ENCODE data around the gene FRAT2. TPM values are rescaled to one million over a fixed set of nuclear protein-coding genes. Genes with fewer than 3 reads are reported as not detected.

Gene FRAT2
- total and polyA plus RNA-seq, 2 of the 13 experiments (the other 11 are each of a cell fraction or from before 2014, with no cell fraction given) = 7.2 to 14.1 TPM

DNA sequence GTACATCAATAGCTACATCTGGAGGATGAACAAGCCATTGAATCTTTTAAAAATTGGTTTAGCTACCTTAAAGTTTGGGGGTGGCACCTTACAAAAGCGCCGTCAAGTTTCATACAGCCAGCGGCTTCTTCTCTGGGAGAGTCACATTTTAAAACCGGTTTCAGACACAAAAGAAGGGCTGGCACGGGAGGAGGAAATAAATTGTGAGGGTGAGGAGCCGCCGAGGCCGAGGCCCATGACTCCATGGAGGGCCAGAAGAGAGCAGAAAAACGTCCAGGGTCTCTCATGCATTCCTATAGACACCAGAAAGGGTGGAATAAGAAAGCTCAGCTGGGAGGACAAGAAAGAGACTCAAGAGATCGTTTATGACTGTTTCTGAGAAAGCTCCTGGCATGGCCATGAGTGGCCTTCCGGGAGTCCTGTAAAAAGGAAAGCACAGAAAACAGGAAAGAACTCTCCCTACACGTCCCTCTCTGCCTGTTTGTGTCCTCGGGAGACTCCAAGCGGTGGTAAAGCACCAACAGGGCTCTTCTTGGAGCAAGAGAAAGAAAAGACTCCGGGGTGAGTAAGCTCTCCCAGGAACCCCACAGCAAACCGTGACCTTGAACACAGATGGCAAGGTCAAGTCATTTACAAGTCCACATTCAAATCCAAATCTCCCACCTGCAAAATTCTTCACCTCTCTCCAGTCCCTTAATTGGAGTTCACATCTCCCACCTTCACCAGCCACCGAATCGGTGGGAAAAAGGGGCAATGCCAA, 1.8 kb downstream of the FRAT2 start (continued):
- TF ChIP-seq ZNF784 (CRISPR knock-in tag; IDR thresholded peaks at IDR 0.05; ENCODE audit: borderline replicate concordance) (0 out of 2 replicates have a peak, but pooled peaks have one; percentile 9), TIGD3 (CRISPR knock-in tag; IDR thresholded peaks at IDR 0.05; ENCODE audit: borderline replicate concordance) (no peak), STAG1 (CRISPR knock-in tag; IDR thresholded peaks at IDR 0.05) (peak; percentile 74), ETV5 (CRISPR knock-in tag; IDR thresholded peaks at IDR 0.05; ENCODE audit: borderline replicate concordance) (peak; percentile 55; the same call in 1 of the 2 replicates), POLR2G (IDR thresholded peaks at IDR 0.05; ENCODE audit: low read depth, low read length) (peak; percentile 45; the same call in 1 of the 2 replicates), HNRNPLL (IDR thresholded peaks at IDR 0.05; ENCODE audit: low read depth, low read length, poor library complexity, severe bottlenecking) (no peak), ZNF24 (IDR thresholded peaks at IDR 0.05) (no peak), ZNF574 (CRISPR knock-in tag; IDR thresholded peaks at IDR 0.05) (peak; percentile 40; the same call in 1 of the 2 replicates), IRF1 (CRISPR knock-in tag; IDR thresholded peaks at IDR 0.05; ENCODE audit: low read depth) (no peak)
- TF ChIP-seq, protein P1, sequence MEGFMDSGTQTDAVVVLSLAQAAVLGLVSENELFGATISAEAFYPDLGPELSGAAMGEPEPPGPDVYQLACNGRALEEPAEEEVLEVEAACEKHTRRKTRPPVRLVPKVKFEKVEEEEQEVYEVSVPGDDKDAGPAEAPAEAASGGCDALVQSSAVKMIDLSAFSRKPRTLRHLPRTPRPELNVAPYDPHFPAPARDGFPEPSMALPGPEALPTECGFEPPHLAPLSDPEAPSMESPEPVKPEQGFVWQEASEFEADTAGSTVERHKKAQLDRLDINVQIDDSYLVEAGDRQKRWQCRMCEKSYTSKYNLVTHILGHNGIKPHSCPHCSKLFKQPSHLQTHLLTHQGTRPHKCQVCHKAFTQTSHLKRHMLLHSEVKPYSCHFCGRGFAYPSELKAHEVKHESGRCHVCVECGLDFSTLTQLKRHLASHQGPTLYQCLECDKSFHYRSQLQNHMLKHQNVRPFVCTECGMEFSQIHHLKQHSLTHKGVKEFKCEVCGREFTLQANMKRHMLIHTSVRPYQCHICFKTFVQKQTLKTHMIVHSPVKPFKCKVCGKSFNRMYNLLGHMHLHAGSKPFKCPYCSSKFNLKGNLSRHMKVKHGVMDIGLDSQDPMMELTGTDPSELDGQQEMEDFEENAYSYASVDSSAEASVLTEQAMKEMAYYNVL (CRISPR knock-in tag; IDR thresholded peaks at IDR 0.05; ENCODE audit: borderline replicate concordance) = peak; percentile 25; the same call in 1 of the 2 replicates
- TF ChIP-seq, protein P2, sequence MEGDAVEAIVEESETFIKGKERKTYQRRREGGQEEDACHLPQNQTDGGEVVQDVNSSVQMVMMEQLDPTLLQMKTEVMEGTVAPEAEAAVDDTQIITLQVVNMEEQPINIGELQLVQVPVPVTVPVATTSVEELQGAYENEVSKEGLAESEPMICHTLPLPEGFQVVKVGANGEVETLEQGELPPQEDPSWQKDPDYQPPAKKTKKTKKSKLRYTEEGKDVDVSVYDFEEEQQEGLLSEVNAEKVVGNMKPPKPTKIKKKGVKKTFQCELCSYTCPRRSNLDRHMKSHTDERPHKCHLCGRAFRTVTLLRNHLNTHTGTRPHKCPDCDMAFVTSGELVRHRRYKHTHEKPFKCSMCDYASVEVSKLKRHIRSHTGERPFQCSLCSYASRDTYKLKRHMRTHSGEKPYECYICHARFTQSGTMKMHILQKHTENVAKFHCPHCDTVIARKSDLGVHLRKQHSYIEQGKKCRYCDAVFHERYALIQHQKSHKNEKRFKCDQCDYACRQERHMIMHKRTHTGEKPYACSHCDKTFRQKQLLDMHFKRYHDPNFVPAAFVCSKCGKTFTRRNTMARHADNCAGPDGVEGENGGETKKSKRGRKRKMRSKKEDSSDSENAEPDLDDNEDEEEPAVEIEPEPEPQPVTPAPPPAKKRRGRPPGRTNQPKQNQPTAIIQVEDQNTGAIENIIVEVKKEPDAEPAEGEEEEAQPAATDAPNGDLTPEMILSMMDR (CRISPR knock-in tag; IDR thresholded peaks at IDR 0.05) = peak; percentile 80
- TF ChIP-seq, protein P3, sequence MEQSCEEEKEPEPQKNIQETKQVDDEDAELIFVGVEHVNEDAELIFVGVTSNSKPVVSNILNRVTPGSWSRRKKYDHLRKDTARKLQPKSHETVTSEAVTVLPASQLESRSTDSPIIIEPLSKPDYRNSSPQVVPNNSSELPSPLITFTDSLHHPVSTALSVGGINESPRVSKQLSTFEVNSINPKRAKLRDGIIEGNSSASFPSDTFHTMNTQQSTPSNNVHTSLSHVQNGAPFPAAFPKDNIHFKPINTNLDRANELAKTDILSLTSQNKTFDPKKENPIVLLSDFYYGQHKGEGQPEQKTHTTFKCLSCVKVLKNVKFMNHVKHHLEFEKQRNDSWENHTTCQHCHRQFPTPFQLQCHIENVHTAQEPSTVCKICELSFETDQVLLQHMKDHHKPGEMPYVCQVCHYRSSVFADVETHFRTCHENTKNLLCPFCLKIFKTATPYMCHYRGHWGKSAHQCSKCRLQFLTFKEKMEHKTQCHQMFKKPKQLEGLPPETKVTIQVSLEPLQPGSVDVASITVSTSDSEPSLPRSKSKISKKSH (CRISPR knock-in tag; IDR thresholded peaks at IDR 0.05; ENCODE audit: borderline replicate concordance) = no peak
